Measurements from ENCODE around the gene GAS2L1. TPM values are rescaled to one million over a fixed set of nuclear protein-coding genes. Genes with fewer than 3 reads are reported as not detected.

The GAS2L1 gene
- total and polyA plus RNA-seq, 2 donors (not counting 3 experiments of a cell fraction or from before 2014, with no cell fraction given) = 30.5 to 44.0 TPM

DNA sequence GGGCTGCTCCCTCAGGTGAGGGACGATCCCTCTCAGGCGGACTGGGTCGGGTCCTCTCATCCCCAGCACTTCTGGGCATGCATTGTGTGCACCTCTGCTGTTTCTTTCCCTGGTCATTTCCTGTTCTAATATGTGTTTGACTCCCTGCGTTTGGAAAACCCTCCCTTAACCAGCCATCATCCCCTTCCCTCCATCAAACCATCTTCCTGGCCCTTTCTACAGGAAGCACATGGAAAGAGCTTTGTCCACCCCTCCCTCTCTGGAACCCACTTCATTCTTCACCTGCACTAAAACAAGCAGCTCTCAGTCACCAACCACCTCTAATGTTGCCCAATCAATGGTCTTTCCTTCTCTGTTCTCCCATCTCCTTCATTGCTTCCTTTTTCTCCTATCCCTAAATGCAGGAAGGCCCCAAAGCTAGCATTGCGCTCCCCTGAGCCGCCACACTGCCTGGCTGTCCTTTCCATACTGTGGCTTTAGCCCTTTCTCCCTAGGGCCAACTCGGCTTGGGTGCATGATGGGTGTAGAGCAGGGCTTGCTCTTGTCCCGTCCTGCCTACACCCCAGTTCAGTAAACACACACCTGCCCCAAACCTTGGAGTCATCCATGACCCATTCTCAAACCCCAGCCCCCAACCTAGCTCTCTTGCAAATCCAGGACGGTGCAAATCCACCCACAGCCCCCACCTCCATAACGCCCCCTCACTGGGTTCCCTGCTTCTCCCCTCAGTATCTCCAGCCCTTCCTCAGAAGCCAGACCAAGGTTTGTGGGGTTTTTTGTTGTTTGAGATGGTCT, 5.4 kb upstream of the GAS2L1 start:
- no peaks in the 10 kb centered on the region for H3K9me1 ChIP-seq (replicated peaks; ENCODE audit: control insufficient read depth, extremely low read depth, insufficient read depth, low read length)
- H3K4me3 ChIP-seq (replicated peaks in 1 of 3; ENCODE audit: insufficient read depth in 1 of 3, low read depth in 1 of 3, low read length in 3 of 3) = no peak overlapping the region
- no peaks in the 10 kb centered on the region for H4K20me1 ChIP-seq (replicated peaks; ENCODE audit: control insufficient read depth, extremely low read depth, insufficient read depth, low read length)
- no peak overlapping the region for H2AFZ ChIP-seq (ENCODE audit: low read depth, low read length)
- no peak overlapping the region for H3K27ac ChIP-seq (ENCODE audit: insufficient read depth, low read depth, low read length)
- intact Hi-C loops (cut with micrococcal nuclease) = no loop called here
- H3K36me3 ChIP-seq (ENCODE audit: control insufficient read depth in 2 of 2, extremely low read depth in 1 of 2, insufficient read depth in 2 of 2, low read length in 2 of 2) = peaks cover 24 to 39% of the 10 kb centered on the region in 2 experiments
- TF ChIP-seq GATA2 (IDR thresholded peaks at IDR 0.05; ENCODE audit: insufficient read depth, insufficient read length, low read depth, low read length) (no peak), POLR2AphosphoS5 (IDR thresholded peaks at IDR 0.05; ENCODE audit: insufficient read depth, low read depth, low read length) (peak; percentile 32), JUN (IDR thresholded peaks at IDR 0.05; ENCODE audit: borderline replicate concordance, insufficient read depth, insufficient read length, low read depth) (no peak)
- TF ChIP-seq, protein P1, sequence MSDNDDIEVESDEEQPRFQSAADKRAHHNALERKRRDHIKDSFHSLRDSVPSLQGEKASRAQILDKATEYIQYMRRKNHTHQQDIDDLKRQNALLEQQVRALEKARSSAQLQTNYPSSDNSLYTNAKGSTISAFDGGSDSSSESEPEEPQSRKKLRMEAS (IDR thresholded peaks at IDR 0.05; ENCODE audit: insufficient read depth, insufficient read length) = no peak
- no peak overlapping the region for H3K9ac ChIP-seq (replicated peaks; ENCODE audit: extremely low read depth, insufficient read depth, low read length)
- no TSS peak for BruUV-seq (replicated peaks)
- no peak for DNase-seq (ENCODE audit: low read depth, low spot score)
- no peak for FAIRE-seq
- no peaks in the 10 kb centered on the region for H3K27me3 ChIP-seq (ENCODE audit: control insufficient read depth in 2 of 2, insufficient read depth in 2 of 2, low read length in 2 of 2)
- dilution Hi-C loops (cut with MboI; ENCODE audit: extremely low pct_ligation_motif_present, low sequenced_read_pairs) = no loop called here
- H3K9me3 ChIP-seq (replicated peaks; ENCODE audit: control insufficient read depth, insufficient read depth, low read length) = no peaks in the 10 kb centered on the region
- no peak overlapping the region for H3K4me2 ChIP-seq (ENCODE audit: insufficient read depth, low read length)
- CTCF ChIA-PET = interaction anchor here (0.6 to 2.0 kb wide), 3 partner anchors 12 to 196 kb away, joined by 3 to 7 read pairs (median 4); no protein-coding TSS in a partner anchor
- H3K79me2 ChIP-seq (ENCODE audit: control insufficient read depth, insufficient read depth, low read length) = no peaks in the 10 kb centered on the region
- POLR2A ChIA-PET = no interaction called here
- H3K4me1 ChIP-seq (ENCODE audit: control insufficient read depth, extremely low read depth, insufficient read depth, low read length) = no peaks in the 10 kb centered on the region

DNA sequence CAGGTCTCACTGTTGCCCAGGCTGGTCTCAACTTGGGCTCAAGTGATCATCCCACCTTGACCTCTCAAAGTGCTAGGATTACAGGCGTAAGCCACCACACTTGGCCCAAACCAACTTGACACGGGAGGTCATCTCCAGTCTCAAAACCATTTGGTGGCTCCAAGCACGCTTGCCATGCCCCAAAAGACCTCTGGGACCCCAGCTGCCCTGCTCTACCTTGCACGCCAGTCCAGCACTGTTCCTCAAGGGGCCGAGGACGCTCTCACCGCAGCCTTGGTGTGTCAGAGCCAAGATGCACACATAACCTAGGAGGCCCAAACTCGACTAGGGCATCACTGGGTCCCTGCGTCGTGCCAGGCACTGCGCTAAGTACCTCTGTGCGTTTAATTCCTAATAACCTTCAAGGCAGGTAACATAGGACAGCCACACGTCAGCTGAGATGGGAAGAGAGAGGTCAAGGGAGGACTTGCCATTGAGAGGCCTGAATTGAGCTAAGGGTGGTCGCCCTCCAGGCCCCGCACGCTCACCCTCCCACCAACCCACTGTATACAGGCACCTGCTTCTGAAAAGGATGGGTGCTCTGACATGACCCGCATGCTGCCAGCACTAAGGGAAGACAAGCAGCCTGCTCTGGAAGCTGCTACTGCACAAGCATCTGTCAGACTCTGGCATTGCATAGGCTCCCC, 4.6 kb upstream of the GAS2L1 start:
- FAIRE-seq = no peak
- H3K79me2 ChIP-seq (ENCODE audit: control insufficient read depth, insufficient read depth, low read length) = no peaks in the 10 kb centered on the region
- H3K27ac ChIP-seq (ENCODE audit: insufficient read depth, low read depth, low read length) = no peak overlapping the region
- no peaks in the 10 kb centered on the region for H3K9me3 ChIP-seq (replicated peaks; ENCODE audit: control insufficient read depth, insufficient read depth, low read length)
- no peak overlapping the region for H3K9ac ChIP-seq (replicated peaks; ENCODE audit: extremely low read depth, insufficient read depth, low read length)
- peaks cover 17 to 33% of the 10 kb centered on the region in 2 experiments for H3K36me3 ChIP-seq (ENCODE audit: control insufficient read depth in 2 of 2, extremely low read depth in 1 of 2, insufficient read depth in 2 of 2, low read length in 2 of 2)
- no peaks in the 10 kb centered on the region for H3K4me1 ChIP-seq (ENCODE audit: control insufficient read depth, extremely low read depth, insufficient read depth, low read length)
- CTCF ChIA-PET = interaction anchor here (0.6 to 2.0 kb wide), 4 partner anchors 11 to 195 kb away, joined by 3 to 13 read pairs (median 6); no protein-coding TSS in a partner anchor
- H2AFZ ChIP-seq (ENCODE audit: low read depth, low read length) = no peak overlapping the region
- POLR2A ChIA-PET = no interaction called here
- DNase-seq (ENCODE audit: low read depth, low spot score) = no peak
- intact Hi-C loops (cut with micrococcal nuclease) (no loop called here), dilution Hi-C loops (cut with MboI; ENCODE audit: extremely low pct_ligation_motif_present, low sequenced_read_pairs) (no loop called here)
- no peaks in the 10 kb centered on the region for H4K20me1 ChIP-seq (replicated peaks; ENCODE audit: control insufficient read depth, extremely low read depth, insufficient read depth, low read length)
- TF ChIP-seq FOS (IDR thresholded peaks at IDR 0.05; ENCODE audit: borderline replicate concordance, insufficient read depth, low read length) (no peak), JUN (IDR thresholded peaks at IDR 0.05; ENCODE audit: borderline replicate concordance, insufficient read depth, insufficient read length, low read depth) (no peak), POLR2A (IDR thresholded peaks at IDR 0.05; ENCODE audit: low read depth, low read length) (no peak), POLR2AphosphoS5 (IDR thresholded peaks at IDR 0.05; ENCODE audit: insufficient read depth, low read depth, low read length) (no peak), GATA2 (IDR thresholded peaks at IDR 0.05; ENCODE audit: insufficient read depth, insufficient read length, low read depth, low read length) (no peak), MYC (IDR thresholded peaks at IDR 0.05; ENCODE audit: low read depth, low read length) (no peak), EZH2 (IDR thresholded peaks at IDR 0.05; ENCODE audit: borderline replicate concordance, low read depth, low read length, severe bottlenecking) (no peak)
- TF ChIP-seq, protein P2, sequence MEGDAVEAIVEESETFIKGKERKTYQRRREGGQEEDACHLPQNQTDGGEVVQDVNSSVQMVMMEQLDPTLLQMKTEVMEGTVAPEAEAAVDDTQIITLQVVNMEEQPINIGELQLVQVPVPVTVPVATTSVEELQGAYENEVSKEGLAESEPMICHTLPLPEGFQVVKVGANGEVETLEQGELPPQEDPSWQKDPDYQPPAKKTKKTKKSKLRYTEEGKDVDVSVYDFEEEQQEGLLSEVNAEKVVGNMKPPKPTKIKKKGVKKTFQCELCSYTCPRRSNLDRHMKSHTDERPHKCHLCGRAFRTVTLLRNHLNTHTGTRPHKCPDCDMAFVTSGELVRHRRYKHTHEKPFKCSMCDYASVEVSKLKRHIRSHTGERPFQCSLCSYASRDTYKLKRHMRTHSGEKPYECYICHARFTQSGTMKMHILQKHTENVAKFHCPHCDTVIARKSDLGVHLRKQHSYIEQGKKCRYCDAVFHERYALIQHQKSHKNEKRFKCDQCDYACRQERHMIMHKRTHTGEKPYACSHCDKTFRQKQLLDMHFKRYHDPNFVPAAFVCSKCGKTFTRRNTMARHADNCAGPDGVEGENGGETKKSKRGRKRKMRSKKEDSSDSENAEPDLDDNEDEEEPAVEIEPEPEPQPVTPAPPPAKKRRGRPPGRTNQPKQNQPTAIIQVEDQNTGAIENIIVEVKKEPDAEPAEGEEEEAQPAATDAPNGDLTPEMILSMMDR (IDR thresholded peaks at IDR 0.05; ENCODE audit: extremely low read depth in 1 of 2, insufficient read depth in 1 of 2, low read depth in 1 of 2, low read length in 2 of 2) = no peak
- TF ChIP-seq, protein P1 (IDR thresholded peaks at IDR 0.05; ENCODE audit: insufficient read depth, insufficient read length) = no peak
- H3K4me2 ChIP-seq (ENCODE audit: insufficient read depth, low read length) = no peak overlapping the region
- no peaks in the 10 kb centered on the region for H3K9me1 ChIP-seq (replicated peaks; ENCODE audit: control insufficient read depth, extremely low read depth, insufficient read depth, low read length)
- no peaks in the 10 kb centered on the region for H3K27me3 ChIP-seq (ENCODE audit: control insufficient read depth in 2 of 2, insufficient read depth in 2 of 2, low read length in 2 of 2)
- BruUV-seq (replicated peaks) = no TSS peak
- H3K4me3 ChIP-seq (replicated peaks in 1 of 3; ENCODE audit: insufficient read depth in 1 of 3, low read depth in 1 of 3, low read length in 3 of 3) = no peak overlapping the region
